GM19328 (cell line): Measurements from ENCODE around the gene TEX52.

Source experiments
- ATAC-seq: cut with Tn5 transposase; IDR thresholded peaks from one replicate; pipeline ENCODE4 v1.9.1; 2021; ENCODE audit warnings: mild to moderate bottlenecking, moderate library complexity; ENCODE audit not compliant: unreplicated experiment

TEX52 gene

GRCh38 chr12:2801044-2801783, 55.6 kb downstream of the TEX52 start:
- ATAC-seq: no peak

DNA sequence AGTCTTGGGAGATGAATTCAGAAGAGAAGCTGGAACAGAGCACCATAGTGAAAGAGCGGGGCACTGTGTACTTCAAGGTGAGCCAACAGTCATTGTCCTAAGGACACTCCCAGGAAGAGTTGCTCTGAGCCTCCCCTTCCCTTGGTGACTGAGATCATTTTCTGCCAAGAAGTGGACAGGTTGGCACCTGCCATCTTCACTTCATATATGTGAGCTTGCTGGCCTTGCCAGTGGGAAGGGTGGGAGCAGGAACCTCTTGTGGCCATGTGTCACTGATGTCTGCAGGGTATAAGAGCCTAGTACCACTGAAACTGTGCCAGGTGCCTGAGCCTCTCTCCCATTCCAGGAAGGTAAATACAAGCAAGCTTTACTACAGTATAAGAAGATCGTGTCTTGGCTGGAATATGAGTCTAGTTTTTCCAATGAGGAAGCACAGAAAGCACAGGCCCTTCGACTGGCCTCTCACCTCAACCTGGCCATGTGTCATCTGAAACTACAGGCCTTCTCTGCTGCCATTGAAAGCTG, 56.7 kb downstream of the TEX52 start:
- ATAC-seq: no peak
